K562 (cell line): ENCODE measurements around the gene CCDC68. TPM values are rescaled to one million over a fixed set of nuclear protein-coding genes. Genes with fewer than 3 reads are reported as not detected.

Experiments
- ATAC-seq: fragments of 200-7000 bp; cut with Tn5 transposase; 3 replicates; pipeline ENCODE4 v1.9.1; 2020; ENCODE audit warnings: moderate library complexity
- BruUV-seq: library from RNA; stranded (reverse); fragments of 400-500 nt; replicated peaks from 2 replicates; lab custom pipeline; 2021; lab: Mats Ljungman, UMichigan
- CTCF ChIA-PET: fragments of 300-600 bp; formaldehyde crosslinking; extraction: SDS; loops from one replicate; lab custom pipeline; 2021; ENCODE audit warnings: low intra/inter-chr PET ratio; lab: Yijun Ruan, JAX
- POLR2A ChIA-PET: fragments of 300-600, 350-650 bp; sonication (Branson Sonifier 250); formaldehyde crosslinking; extraction: SDS; loops from one replicate; lab custom pipeline; 2021; ENCODE audit warnings: antibody characterized with exemption, inconsistent platforms; lab: Yijun Ruan, JAX
- DNase-seq, 4 experiments: peaks; one replicate each; pipeline versions ENCODE4 v3.0.0 to v3.0.0-alpha.2; 2011 to 2018; ENCODE audit warnings: low spot score in 3 of 4, mixed read lengths in 3 of 4; ENCODE audit errors: extremely low read depth in 1 of 4
- FAIRE-seq: peaks from 2 replicates; lab custom pipeline; 2011; peaks lifted over from hg19 to GRCh38; lab: Jason Lieb, UNC
- H2AFZ ChIP-seq: 2 replicates; pipeline ENCODE4 v1.6.0; 2011; ENCODE audit warnings: low read depth, low read length, control low read depth, inconsistent platforms
- H3K27ac ChIP-seq: fragments of 200-600 bp; 3 replicates; pipeline ENCODE4 v1.8.0; 2011; ENCODE audit warnings: low read depth, mild to moderate bottlenecking, control low read depth, inconsistent platforms, low read length, moderate library complexity, mixed read lengths; ENCODE audit errors: extremely low read depth
- H3K27me3 ChIP-seq, 2 experiments: fragments of 300-600 bp in 1 of 2; 2 replicates in 1 of 2; 3 replicates in 1 of 2; pipeline versions ENCODE4 v1.6.0 to v1.8.0; 2011; ENCODE audit warnings: inconsistent platforms in 2 of 2, low read length in 2 of 2, mild to moderate bottlenecking in 1 of 2, mixed read lengths in 1 of 2, moderate library complexity in 1 of 2; ENCODE audit not compliant: control insufficient read depth in 2 of 2, insufficient read depth in 2 of 2
- H3K36me3 ChIP-seq: fragments of 300-600 bp; 3 replicates; pipeline ENCODE4 v1.8.0; 2011; ENCODE audit warnings: mild to moderate bottlenecking, low read length, inconsistent platforms; ENCODE audit not compliant: control insufficient read depth, insufficient read depth
- H3K4me1 ChIP-seq, 2 experiments: fragments of 200-600 bp in 1 of 2; replicated peaks in 1 of 2; 2 replicates in 1 of 2; 3 replicates in 1 of 2; pipeline versions ENCODE4 v1.5.1 to v1.8.0; 2011; ENCODE audit warnings: inconsistent platforms in 2 of 2, low read length in 2 of 2, mild to moderate bottlenecking in 1 of 2, mixed read lengths in 1 of 2, moderate library complexity in 1 of 2; ENCODE audit not compliant: control insufficient read depth in 2 of 2, insufficient read depth in 2 of 2
- H3K4me2 ChIP-seq: 2 replicates; pipeline ENCODE4 v1.6.1; 2011; ENCODE audit warnings: low read length, control low read depth, inconsistent platforms, mixed read lengths; ENCODE audit not compliant: insufficient read depth
- H3K4me3 ChIP-seq: fragments of 200-600 bp; sonication (generic), shearing (Covaris generic); 2 replicates; pipeline ENCODE4 v1.5.1; 2016; ENCODE audit warnings: control low read depth, inconsistent platforms
- H3K79me2 ChIP-seq: fragments of 200-600 bp; 3 replicates; pipeline ENCODE4 v1.8.0; 2011; ENCODE audit warnings: low read length, inconsistent platforms; ENCODE audit not compliant: control insufficient read depth, insufficient read depth
- H3K9ac ChIP-seq, 2 experiments: 2 replicates each; pipeline versions ENCODE4 v1.6.0 to v1.6.1; 2011; ENCODE audit warnings: low read depth in 2 of 2, low read length in 2 of 2, control low read depth in 1 of 2, inconsistent platforms in 1 of 2, mild to moderate bottlenecking in 1 of 2, mixed read lengths in 1 of 2; ENCODE audit not compliant: insufficient read depth in 1 of 2
- H3K9me1 ChIP-seq: one replicate; pipeline ENCODE4 v1.6.0; 2011; ENCODE audit warnings: inconsistent platforms, mild to moderate bottlenecking, low read length, moderate library complexity; ENCODE audit not compliant: control insufficient read depth, insufficient read depth
- H3K9me3 ChIP-seq: replicated peaks from 2 replicates; pipeline ENCODE4 v1.5.1; 2011; ENCODE audit warnings: low read depth, low read length, inconsistent platforms; ENCODE audit not compliant: control insufficient read depth, insufficient read depth
- H4K20me1 ChIP-seq: replicated peaks from 2 replicates; pipeline ENCODE4 v1.6.1; 2011; ENCODE audit warnings: low read length, inconsistent platforms, mixed read lengths; ENCODE audit not compliant: control insufficient read depth, insufficient read depth
- BACH1 ChIP-seq: fragments of 200-800 bp; sonication (Bioruptor generic); IDR thresholded peaks from 2 replicates; pipeline ENCODE4 v1.6.1; 2016; ENCODE audit warnings: missing genetic modification characterization, missing compliant biosample characterization
- CC2D1A ChIP-seq: fragments of 450-650 bp; IDR thresholded peaks from 2 replicates; pipeline ENCODE4 v1.6.1; 2017; ENCODE audit warnings: mild to moderate bottlenecking
- CGGBP1 ChIP-seq: fragments of 250-450 bp; sonication (Bioruptor Pico); IDR thresholded peaks from 2 replicates; pipeline ENCODE4 v1.9.0; 2021; ENCODE audit warnings: mild to moderate bottlenecking
- CHD4 ChIP-seq: fragments of 200-600 bp; sonication (generic); IDR thresholded peaks from 3 replicates; pipeline ENCODE4 v1.6.1; 2012; ENCODE audit warnings: low read depth, mild to moderate bottlenecking, mixed read lengths, low read length, inconsistent platforms; ENCODE audit not compliant: insufficient read depth, insufficient replicate concordance, poor library complexity, severe bottlenecking
- ELK1 ChIP-seq: sonication (generic); formaldehyde crosslinking; IDR thresholded peaks from 2 replicates; pipeline ENCODE4 v1.8.1; 2022; ENCODE audit warnings: missing genetic modification reagents
- JUNB ChIP-seq: fragments of 450-650 bp; formaldehyde crosslinking; conservative IDR thresholded peaks from 2 replicates; pipeline ENCODE4 v1.4.0; 2020; ENCODE audit warnings: mild to moderate bottlenecking
- MCM5 ChIP-seq: fragments of 450-650 bp; IDR thresholded peaks from 2 replicates; pipeline ENCODE4 v1.6.1; 2016; ENCODE audit warnings: low read depth
- MCM7 ChIP-seq, 2 experiments: fragments of 450-650 bp; IDR thresholded peaks; 2 replicates each; pipeline ENCODE4 v1.6.1; 2016 to 2018
- SRSF3 ChIP-seq: fragments of 200-400 bp; formaldehyde crosslinking; IDR thresholded peaks from 2 replicates; pipeline ENCODE4 v1.6.1; 2016; ENCODE audit warnings: mild to moderate bottlenecking, low read length, moderate library complexity; ENCODE audit not compliant: insufficient read depth
- ZBTB7A ChIP-seq: IDR thresholded peaks from 2 replicates; pipeline ENCODE4 v1.6.1; 2011; ENCODE audit warnings: low read depth, mild to moderate bottlenecking, low read length, moderate library complexity, borderline replicate concordance; ENCODE audit not compliant: control insufficient read depth
- ZBTB9 ChIP-seq: fragments of 450-650 bp; formaldehyde crosslinking; IDR thresholded peaks from 2 replicates; pipeline ENCODE4 v1.4.0; 2020; ENCODE audit warnings: mild to moderate bottlenecking, moderate library complexity
- ZFP91 ChIP-seq: sonication (generic); formaldehyde crosslinking; IDR thresholded peaks from 2 replicates; pipeline ENCODE4 v1.8.0; 2022; ENCODE audit warnings: mild to moderate bottlenecking, missing genetic modification reagents
- ZNF24 ChIP-seq: fragments of 450-650 bp; IDR thresholded peaks from 2 replicates; pipeline ENCODE4 v1.6.1; 2016
- ZNF3 ChIP-seq: fragments of 250-450 bp; sonication (Bioruptor Pico); IDR thresholded peaks from 2 replicates; pipeline ENCODE4 v1.5.0; 2021; ENCODE audit warnings: mild to moderate bottlenecking, moderate library complexity
- ZNF830 ChIP-seq: fragments of 250-450 bp; sonication (Bioruptor Pico); IDR thresholded peaks from 2 replicates; pipeline ENCODE4 v1.5.0; 2021; ENCODE audit warnings: mild to moderate bottlenecking
- WGBS: fragments of 100-300 bp; shearing (Covaris generic); methylation state at CpG from one replicate; pipeline ENCODE4 v1.1.6; 2016; ENCODE audit warnings: low coverage, mixed read lengths; ENCODE audit not compliant: insufficient coverage; ENCODE audit errors: missing lambda C conversion rate; 5-methylcytosine and 5-hydroxymethylcytosine counted together
- in situ Hi-C: fragments of 300-500 bp; cut with MboI; formaldehyde crosslinking; loops from 4 replicates; pipeline ENCODE4 v1.15.0; 2018; ENCODE audit warnings: inconsistent platforms, mixed read lengths
- intact Hi-C: fragments of 100-400 bp; cut with micrococcal nuclease; formaldehyde crosslinking; loops from 2 replicates; pipeline ENCODE4 v1.14.2; 2022
- polyA plus RNA-seq, 8 experiments: library from polyadenylated mRNA; depleted of rRNA in 4 of 8; stranded (reverse) in 5 of 8; unstranded in 3 of 8; fragments of >200 nt; fragmentation: Nextera tagmentation in 2 of 8; fragmentation: Illumina TruSeq in 1 of 8; extraction: Ambion mirVana in 2 of 8; extraction: Trizol in 1 of 8; gene quantifications; 2 replicates each; pipeline versions ENCODE4 v1.2.1 to v1.2.3, GENCODE V29; 2011 to 2014; ENCODE audit warnings: inconsistent platforms in 1 of 8, missing spikeins in 1 of 8
- total RNA-seq, 7 experiments: library from RNA; depleted of rRNA in 6 of 7; stranded (reverse); fragments of >200 nt in 6 of 7; fragmentation: Illumina TruSeq in 2 of 7; extraction: Trizol in 2 of 7; gene quantifications; 2 replicates each; pipeline versions ENCODE4 v1.2.1 to v1.2.3, GENCODE V29; 2011 to 2021; ENCODE audit warnings: low replicate concordance in 1 of 7
- TF ChIP-seq, protein P1 (sequence below): sonication (generic); formaldehyde crosslinking; IDR thresholded peaks from 2 replicates; pipeline ENCODE4 v1.8.0; 2022; ENCODE audit warnings: missing genetic modification reagents, mild to moderate bottlenecking, moderate library complexity, borderline replicate concordance

Gene CCDC68
- total and polyA plus RNA-seq, 9 of the 15 experiments (the other 6 are each of a cell fraction or from before 2014, with no cell fraction given) = 0.28 to 4.5 (median 1.4) TPM

DNA sequence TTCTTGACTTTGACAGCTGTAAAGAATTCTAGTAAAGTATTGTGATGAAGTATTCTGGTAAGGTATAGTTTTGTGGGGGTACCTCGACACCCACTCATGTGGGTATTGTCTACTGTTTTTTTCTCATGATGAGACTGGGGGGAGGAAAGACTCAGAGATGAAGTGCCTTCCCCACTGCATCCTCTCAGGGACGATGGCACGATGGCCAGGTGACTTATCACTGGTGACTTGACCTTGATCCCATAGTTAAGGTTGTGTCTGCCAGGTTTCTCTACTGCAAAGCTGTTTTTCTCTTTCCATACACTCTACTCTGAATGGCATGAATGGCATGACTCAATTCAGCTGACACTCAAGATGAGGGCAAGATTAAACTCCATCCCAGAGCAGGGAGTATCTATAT lies 936 bp upstream of the CCDC68 start:
- POLR2A ChIA-PET = no interaction called here
- CTCF ChIA-PET = no interaction called here
- H2AFZ ChIP-seq = 0 out of 2 replicates have a peak overlapping the region, but pooled peaks have one; percentile 2
- 27% methylated on average over 3 of the region's 3 CpGs for WGBS
- no peak overlapping the region for H3K4me3 ChIP-seq
- no peaks in the 10 kb centered on the region for H3K79me2 ChIP-seq
- H3K36me3 ChIP-seq = no peaks in the 10 kb centered on the region
- peak overlapping the region; percentile 37; the same call in 1 of the 2 replicates for H3K4me2 ChIP-seq
- no peak for FAIRE-seq
- BruUV-seq = no TSS peak
- no peaks in the 10 kb centered on the region for H3K27me3 ChIP-seq
- ATAC-seq = no peak
- no peak overlapping the region for H3K9ac ChIP-seq
- intact Hi-C loops = no loop called here
- H4K20me1 ChIP-seq = no peaks in the 10 kb centered on the region
- no peaks in the 10 kb centered on the region for H3K9me1 ChIP-seq
- no peaks in the 10 kb centered on the region for H3K9me3 ChIP-seq
- TF ChIP-seq ZNF3 = no peak
- no peak for TF ChIP-seq JUNB
- TF ChIP-seq CHD4 = no peak
- TF ChIP-seq ZBTB9 (CRISPR knock-in tag) = no peak
- no peak for TF ChIP-seq ELK1 (CRISPR knock-in tag)
- TF ChIP-seq BACH1 (tag) = no peak
- TF ChIP-seq SRSF3 = no peak
- TF ChIP-seq ZBTB7A = no peak
- TF ChIP-seq ZNF24 = no peak
- TF ChIP-seq MCM5 = no peak
- TF ChIP-seq, protein P1, sequence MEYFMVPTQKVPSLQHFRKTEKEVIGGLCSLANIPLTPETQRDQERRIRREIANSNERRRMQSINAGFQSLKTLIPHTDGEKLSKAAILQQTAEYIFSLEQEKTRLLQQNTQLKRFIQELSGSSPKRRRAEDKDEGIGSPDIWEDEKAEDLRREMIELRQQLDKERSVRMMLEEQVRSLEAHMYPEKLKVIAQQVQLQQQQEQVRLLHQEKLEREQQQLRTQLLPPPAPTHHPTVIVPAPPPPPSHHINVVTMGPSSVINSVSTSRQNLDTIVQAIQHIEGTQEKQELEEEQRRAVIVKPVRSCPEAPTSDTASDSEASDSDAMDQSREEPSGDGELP (CRISPR knock-in tag) = no peak
- no peak for TF ChIP-seq MCM7 (IDR thresholded peaks at IDR 0.05)
- TF ChIP-seq ZNF830 = no peak
- TF ChIP-seq ZFP91 (CRISPR knock-in tag) = no peak
- TF ChIP-seq CC2D1A = no peak
- no peak for TF ChIP-seq CGGBP1 (CRISPR knock-in tag)
- H3K4me1 ChIP-seq = peaks cover 0 to 5% of the 10 kb centered on the region in 2 experiments; a peak in 2 of 5 replicates
- no peak for DNase-seq
- in situ Hi-C loops = no loop called here
- no peak overlapping the region for H3K27ac ChIP-seq
